OCI-LY3 (cell line): ENCODE measurements around the gene COL26A1.

Source experiments
- EZH2phosphoT487 ChIP-seq: fragments of 200-600 bp; shearing (Covaris generic); IDR thresholded peaks from 2 replicates; pipeline ENCODE4 v1.6.1; 2018; ENCODE audit warnings: antibody characterized with exemption, mixed run types, low read depth
- TF ChIP-seq, protein P1 (sequence below): fragments of 200-600, 300-600 bp; sonication (generic); IDR thresholded peaks from 2 replicates; pipeline ENCODE4 v1.5.1; 2014; ENCODE audit warnings: antibody characterized with exemption, low read length, low read depth

DNA sequence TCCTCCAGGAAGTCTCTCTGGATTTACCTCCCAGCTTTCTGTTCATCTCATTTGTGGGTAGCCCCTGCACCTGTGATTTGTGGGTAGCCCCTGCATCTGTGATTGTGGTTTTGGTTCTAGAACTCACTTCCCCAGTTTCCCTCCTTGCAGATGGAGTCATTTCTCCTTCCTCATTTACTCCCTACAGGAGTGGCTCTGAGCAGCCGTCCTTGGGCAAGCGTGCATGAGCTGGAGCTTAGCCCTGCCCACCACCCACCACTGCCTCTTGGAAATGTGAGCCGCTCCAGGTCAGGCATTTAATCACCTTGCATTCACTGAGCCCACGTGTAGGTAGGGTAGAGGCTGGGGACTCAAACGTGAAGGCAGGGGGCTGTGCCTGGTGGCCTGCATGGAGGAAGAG lies 8.2 kb downstream of the COL26A1 start:
- TF ChIP-seq, protein P1, sequence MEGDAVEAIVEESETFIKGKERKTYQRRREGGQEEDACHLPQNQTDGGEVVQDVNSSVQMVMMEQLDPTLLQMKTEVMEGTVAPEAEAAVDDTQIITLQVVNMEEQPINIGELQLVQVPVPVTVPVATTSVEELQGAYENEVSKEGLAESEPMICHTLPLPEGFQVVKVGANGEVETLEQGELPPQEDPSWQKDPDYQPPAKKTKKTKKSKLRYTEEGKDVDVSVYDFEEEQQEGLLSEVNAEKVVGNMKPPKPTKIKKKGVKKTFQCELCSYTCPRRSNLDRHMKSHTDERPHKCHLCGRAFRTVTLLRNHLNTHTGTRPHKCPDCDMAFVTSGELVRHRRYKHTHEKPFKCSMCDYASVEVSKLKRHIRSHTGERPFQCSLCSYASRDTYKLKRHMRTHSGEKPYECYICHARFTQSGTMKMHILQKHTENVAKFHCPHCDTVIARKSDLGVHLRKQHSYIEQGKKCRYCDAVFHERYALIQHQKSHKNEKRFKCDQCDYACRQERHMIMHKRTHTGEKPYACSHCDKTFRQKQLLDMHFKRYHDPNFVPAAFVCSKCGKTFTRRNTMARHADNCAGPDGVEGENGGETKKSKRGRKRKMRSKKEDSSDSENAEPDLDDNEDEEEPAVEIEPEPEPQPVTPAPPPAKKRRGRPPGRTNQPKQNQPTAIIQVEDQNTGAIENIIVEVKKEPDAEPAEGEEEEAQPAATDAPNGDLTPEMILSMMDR = no peak
- TF ChIP-seq EZH2phosphoT487 = no peak
